Stimulated activated CD4-positive, alpha-beta T cell treated with anti-CD3 and anti-CD28 coated beads, Interleukin-2, amount 100 ng/mL, for 4 hours (primary cell): ENCODE measurements around the gene WNT3A.

Experiments
- DNase-seq: peaks from one replicate; pipeline ENCODE4 v3.0.0-alpha.2; 2020; ENCODE audit warnings: low read depth

The WNT3A gene

DNA sequence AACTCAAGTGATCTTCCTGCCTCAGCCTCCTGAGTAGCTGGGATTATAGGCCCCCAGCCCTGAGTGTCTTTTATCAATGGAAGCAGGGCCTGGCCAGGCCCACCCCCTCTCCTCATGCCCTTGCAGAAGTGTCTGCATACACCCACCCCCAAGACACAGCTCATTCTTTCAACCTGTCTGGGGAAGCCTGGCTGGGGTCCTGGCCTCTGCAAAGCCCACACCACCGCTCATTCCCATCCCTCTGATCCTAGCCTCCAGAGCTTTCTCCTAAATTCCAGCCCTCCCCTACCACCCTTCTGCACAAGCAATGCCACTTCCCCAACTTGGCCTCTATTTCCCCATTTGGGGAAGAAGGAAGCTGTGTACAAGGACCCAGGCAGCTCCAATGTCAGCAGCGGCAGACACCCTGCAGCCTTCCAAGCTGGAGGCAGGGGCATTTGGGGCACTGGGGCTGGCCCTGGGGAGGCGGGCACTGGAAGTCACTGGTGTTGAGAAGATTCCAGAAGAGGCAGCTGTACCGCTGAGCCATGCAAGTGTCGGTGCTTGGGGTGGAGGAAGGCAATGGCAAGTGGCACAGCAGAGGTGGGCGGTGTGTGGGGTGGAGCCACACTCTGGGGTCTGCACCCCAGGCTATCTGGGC is 42.0 kb downstream of the WNT3A start:
- no peak for DNase-seq

DNA sequence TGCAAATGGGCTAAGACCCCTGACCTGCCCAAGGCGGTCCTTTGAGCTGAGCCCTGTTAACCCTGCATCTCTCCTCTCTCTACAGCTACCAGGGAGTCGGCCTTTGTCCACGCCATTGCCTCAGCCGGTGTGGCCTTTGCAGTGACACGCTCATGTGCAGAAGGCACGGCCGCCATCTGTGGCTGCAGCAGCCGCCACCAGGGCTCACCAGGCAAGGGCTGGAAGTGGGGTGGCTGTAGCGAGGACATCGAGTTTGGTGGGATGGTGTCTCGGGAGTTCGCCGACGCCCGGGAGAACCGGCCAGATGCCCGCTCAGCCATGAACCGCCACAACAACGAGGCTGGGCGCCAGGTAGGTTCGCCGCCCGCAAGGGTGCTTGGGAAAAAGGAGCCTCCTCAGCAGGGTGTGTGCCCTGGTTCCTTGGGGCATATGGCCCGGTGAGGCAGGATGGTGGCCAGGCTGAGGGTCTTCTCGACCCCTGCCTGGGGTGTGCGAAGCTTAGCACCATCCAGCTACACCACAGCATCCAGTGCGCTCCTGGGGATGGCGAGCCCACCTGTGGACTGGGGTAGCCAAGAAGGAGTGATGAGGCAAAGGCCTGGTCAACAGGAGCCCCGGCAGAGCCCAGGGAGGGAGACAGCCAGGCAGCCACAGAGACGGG is 43.9 kb downstream of the WNT3A start:
- no peak for DNase-seq

DNA sequence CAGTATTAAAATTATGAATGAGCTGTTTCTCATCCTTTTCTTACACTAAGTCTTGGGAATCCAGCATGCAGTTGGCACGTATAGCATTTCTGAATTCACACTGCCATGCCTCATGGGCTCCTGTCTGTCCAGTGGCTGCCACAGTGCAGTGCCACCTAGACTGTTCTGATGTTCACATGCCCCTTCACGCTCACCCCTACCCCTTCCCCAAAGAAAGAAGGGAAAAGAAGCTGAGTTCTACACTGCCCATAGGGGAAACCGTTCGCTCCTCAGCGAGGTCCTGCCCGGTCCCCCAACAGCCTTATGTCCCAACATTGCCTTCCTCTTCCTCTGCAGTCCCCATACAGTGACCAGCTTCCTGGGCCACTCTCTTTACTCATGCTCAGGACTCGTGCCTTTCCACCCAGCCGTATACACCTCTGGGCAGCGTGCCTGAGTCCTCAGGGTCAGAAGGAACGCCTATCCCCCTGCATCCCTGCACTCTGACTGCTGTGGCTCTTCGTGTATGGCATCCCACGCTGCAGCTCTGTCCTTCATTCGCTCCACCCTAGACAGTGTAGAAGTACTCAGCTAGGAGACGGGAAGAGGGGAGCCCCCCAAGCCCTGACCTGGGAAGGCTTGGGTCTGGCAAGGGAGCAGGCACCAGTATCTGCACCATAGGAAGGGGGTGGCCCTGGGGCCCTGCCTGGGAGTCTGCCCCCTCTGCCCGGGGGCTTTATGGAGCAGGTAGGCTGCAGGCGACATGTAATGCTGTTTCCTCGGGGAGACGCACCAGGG is 51.6 kb downstream of the WNT3A start:
- no peak for DNase-seq

DNA sequence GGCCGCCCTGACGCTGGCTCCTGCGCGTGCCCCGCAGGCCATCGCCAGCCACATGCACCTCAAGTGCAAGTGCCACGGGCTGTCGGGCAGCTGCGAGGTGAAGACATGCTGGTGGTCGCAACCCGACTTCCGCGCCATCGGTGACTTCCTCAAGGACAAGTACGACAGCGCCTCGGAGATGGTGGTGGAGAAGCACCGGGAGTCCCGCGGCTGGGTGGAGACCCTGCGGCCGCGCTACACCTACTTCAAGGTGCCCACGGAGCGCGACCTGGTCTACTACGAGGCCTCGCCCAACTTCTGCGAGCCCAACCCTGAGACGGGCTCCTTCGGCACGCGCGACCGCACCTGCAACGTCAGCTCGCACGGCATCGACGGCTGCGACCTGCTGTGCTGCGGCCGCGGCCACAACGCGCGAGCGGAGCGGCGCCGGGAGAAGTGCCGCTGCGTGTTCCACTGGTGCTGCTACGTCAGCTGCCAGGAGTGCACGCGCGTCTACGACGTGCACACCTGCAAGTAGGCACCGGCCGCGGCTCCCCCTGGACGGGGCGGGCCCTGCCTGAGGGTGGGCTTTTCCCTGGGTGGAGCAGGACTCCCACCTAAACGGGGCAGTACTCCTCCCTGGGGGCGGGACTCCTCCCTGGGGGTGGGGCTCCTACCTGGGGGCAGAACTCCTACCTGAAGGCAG is 52.3 kb downstream of the WNT3A start:
- DNase-seq = peak; percentile 19

DNA sequence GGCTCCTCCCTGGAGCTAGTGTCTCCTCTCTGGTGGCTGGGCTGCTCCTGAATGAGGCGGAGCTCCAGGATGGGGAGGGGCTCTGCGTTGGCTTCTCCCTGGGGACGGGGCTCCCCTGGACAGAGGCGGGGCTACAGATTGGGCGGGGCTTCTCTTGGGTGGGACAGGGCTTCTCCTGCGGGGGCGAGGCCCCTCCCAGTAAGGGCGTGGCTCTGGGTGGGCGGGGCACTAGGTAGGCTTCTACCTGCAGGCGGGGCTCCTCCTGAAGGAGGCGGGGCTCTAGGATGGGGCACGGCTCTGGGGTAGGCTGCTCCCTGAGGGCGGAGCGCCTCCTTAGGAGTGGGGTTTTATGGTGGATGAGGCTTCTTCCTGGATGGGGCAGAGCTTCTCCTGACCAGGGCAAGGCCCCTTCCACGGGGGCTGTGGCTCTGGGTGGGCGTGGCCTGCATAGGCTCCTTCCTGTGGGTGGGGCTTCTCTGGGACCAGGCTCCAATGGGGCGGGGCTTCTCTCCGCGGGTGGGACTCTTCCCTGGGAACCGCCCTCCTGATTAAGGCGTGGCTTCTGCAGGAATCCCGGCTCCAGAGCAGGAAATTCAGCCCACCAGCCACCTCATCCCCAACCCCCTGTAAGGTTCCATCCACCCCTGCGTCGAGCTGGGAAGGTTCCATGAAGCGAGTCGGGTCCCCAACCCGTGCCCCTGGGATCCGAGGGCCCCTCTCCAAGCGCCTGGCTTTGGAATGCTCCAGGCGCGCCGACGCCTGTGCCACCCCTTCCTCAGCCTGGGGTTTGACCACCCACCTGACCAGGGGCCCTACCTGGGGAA is 53.0 kb downstream of the WNT3A start:
- peak; percentile 56 for DNase-seq

DNA sequence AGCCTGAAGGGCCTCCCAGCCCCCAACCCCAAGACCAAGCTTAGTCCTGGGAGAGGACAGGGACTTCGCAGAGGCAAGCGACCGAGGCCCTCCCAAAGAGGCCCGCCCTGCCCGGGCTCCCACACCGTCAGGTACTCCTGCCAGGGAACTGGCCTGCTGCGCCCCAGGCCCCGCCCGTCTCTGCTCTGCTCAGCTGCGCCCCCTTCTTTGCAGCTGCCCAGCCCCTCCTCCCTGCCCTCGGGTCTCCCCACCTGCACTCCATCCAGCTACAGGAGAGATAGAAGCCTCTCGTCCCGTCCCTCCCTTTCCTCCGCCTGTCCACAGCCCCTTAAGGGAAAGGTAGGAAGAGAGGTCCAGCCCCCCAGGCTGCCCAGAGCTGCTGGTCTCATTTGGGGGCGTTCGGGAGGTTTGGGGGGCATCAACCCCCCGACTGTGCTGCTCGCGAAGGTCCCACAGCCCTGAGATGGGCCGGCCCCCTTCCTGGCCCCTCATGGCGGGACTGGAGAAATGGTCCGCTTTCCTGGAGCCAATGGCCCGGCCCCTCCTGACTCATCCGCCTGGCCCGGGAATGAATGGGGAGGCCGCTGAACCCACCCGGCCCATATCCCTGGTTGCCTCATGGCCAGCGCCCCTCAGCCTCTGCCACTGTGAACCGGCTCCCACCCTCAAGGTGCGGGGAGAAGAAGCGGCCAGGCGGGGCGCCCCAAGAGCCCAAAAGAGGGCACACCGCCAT is 53.8 kb downstream of the WNT3A start:
- DNase-seq = no peak

DNA sequence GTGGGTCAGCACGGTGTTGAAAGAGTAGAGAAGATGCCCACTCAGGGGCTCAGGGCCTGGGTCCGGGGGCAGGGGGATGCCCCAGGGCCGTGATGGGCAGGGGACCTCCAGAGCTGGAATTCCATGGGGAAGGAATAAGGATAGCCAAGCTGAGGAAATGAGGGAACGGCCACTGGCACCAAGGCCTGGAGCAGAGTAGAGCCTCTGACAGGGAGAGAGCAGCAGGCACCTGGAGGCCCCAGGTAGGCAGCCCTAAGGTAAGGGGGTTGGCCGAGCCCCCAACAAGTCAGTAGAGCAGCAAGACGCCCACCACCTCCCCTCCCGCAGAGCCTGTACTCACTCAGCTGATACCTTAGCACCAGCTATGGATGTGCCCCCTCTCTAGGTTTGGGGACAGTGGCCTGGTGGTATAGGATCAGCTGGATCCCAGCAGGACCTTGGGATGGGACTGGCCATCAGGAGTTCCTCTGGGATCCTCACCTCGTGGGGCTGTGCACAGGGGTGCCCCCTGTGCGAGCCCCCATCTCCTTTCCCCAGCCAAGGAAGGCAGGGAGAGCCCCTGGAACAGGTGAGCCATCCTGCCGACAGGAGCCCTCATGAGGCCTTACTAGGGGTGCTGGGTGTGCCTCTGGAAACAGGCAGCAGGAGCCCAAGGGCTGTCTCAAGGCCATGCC is 54.8 kb downstream of the WNT3A start:
- DNase-seq = no peak

DNA sequence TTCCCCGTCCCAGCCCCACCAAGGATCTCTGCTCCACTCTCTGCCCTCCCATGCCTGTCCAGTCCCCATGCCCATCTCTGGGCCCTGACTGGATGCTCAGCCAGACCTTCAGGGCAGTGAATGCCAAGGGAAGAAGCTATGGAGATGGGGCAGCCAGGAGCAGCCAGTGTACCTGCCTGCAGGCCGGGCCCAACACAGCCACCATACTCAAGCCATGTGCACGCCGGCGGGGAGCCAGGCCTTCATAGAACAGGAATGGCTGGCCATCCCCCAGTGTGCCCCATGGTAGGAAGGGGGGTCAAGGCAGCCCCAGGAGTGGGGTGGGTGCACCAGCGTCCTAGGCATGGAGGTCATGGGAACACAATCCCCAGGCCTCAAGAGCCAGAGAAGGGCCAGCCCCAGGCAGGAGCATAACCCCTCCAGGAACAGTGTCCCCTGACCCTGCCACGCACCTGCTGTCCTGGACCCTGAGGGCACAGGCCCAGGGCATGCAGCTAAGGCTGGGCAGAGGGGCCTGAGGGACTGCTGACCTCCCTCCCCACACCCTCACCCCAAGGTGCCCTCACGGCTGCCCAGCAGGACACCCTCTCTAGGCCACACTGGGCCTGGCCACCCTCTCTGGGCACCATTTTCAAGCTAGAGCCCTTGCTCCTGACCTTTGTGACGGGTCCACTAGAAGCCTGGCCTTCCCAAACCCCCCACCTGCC is 55.4 kb downstream of the WNT3A start:
- no peak for DNase-seq

DNA sequence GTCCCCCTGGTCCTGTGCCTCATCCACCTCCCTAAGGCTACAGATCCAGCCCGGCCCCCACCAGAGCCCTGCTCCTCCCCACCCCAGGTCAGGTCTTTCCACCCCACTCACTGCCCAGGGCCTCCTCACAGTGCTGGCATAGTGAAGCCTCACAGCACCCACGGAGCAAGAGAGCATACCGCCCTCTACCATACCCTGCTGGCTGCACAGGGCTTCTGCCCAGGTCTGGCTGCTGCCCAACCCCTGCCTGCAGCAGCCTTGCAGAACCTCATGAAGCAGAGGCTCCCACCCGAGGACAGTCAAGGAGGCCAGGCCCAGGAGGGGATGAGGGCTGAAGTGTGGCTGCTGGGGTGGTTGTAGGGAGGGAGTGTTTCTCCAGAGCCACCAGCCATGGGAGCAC is 56.0 kb downstream of the WNT3A start:
- DNase-seq = no peak

DNA sequence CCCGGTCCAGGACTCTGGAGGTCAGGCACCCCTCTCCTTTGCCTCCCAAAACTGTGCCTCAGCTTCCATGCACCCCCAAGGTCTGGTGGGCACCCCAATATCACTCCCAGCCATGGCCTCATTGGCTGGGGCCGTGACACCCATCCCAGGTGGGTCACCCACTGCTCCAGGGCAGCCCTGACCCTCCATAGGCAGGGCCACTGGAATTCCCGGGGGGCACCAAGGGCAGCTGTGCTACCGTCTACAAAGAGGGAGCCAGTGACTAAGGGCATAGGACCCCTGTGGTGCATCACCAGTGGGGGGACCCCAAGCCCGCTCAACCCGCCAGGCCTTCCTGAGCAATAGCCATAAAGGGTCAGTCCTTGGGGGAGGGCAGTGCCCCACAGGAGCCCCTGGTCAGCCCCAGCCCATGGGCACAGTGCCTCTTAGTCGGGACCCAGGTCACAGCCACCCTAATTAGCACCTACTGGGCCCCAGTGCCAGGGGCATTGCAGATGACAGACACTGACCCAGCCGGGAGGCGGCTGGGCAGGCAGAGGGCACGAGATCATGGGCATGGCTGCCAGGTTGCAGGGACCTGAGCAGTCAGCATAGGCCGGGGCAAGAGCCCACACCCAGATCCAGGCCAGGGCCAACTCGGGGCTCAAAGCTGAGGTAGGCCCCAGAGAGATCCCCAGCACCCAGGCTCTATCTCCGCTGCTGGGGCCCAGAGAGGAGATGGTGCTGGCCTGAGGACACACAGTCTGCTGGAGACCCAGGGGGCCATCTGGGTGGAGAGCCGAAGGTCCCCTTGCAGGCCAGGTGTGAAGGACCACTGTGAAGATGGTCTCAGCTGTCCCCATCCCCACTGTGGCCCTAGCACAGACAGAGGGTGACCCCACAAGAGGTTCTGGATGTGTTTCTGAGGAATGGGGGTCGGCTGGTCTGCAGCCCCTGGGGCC is 56.7 kb downstream of the WNT3A start:
- DNase-seq = no peak

DNA sequence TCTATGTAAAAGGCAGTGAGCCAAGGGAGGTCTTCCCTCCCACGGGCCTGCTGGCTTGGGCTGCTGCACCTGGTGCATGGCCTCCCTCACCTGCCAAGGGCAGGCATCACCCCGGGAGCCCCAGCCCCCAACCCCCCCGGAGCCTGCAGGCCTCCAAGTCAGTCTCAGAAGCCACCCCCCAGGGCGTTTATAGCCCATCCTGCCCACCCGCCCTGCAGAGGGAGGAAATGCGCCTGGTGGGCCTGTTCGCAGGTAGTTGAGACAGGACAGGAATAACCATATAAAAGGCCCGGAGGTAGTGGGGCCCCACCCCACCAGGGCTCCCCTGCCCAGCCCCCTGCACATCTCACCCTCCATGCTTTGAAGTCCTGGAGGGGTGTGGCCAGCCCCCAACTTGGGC is 57.5 kb downstream of the WNT3A start:
- no peak for DNase-seq

DNA sequence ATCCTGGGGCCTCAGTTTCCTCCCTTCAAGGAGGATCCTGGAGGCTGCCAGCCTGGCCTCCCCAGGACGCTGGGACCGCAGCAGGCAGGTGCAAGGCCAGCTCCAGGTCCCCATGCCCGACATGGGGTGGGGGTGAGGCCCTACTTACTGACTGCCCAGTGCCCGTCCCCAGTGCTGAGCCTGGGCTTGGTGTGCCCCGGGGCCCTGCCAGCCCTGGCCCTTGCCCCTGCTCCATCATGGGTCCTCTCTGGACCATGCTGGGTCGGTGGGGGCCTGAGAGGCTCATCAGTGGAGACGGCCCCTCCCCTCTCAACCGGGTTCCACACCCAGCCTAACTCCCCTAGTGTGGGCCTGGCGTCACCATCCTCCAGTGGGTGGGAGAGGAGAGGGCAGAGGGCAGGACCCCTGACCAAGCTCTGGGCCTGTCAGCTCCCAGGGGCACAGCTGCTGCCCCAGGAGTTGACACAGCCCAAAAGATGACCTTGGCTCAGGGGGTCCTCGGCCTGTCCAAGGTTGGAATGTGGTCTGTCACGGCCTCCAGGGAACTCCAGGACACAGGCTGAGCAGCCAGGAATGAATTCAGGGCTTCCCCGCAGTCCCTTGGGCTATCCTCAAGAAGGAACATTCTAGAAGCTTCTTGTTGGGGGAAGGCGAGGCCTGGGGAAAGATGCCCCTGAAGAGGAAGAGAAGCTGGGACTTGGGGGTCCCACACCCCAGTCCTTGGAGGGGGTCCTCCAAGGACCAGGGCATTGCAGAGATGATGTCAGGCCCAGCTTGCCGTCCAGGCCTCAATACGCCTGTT is 58.1 kb downstream of the WNT3A start:
- no peak for DNase-seq

DNA sequence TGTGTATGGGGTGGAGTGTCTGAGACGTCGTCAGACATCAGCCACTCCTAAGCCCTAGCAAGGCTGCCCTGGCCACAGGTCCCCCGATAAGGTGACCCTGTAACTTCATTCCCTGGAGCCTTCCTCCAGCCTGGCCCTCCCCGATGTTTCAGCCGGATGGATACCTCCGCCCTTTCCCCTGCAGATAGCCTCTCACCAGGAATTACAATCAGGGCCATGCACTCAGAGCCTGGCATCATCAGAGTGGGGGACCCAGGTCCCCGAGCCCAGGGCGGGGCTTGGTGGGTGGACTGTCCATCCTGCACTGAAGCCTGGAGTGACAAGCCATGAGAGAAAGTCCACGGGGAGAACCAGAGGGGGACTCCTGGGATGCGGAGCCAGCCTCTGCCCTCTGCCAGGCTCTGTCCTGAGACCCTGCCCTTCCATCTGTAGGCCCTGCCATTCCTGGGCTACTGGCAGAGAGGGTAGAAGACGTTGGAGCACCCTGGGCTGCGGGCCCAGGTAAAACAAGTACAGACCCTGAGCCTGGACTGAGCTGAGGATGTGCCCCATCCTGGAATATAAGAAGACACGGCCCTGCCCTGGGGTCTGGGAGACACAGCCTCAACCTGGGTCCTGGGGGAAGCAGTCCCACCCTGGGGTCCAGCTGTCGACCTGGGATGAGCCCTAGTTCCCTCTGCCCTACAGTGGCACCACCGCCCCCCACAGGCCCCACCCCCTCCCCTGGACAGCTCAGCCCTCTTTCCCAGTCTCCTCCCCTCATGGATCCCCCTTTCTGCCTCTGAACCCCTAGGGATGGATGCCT is 58.9 kb downstream of the WNT3A start:
- no peak for DNase-seq

DNA sequence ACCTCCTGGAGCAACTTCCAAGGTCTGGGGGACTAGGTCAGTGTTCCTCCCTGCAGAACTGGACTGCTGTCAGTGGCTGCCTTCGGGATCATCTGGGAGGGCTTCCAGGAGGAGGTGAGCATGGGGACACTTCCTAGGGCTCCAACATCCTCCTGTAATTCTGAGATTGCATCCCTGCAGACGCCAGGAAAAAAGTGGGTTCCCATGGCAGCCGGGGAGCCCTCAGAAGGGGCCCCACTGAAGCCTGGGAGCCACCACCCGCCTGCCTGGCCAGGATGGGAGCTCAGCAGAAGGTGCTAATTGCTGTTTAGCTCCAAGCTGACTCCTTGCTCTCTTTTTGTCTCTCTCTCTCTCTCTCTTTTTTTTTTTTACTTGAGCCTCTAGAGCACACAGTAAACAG is 59.6 kb downstream of the WNT3A start:
- DNase-seq = no peak

DNA sequence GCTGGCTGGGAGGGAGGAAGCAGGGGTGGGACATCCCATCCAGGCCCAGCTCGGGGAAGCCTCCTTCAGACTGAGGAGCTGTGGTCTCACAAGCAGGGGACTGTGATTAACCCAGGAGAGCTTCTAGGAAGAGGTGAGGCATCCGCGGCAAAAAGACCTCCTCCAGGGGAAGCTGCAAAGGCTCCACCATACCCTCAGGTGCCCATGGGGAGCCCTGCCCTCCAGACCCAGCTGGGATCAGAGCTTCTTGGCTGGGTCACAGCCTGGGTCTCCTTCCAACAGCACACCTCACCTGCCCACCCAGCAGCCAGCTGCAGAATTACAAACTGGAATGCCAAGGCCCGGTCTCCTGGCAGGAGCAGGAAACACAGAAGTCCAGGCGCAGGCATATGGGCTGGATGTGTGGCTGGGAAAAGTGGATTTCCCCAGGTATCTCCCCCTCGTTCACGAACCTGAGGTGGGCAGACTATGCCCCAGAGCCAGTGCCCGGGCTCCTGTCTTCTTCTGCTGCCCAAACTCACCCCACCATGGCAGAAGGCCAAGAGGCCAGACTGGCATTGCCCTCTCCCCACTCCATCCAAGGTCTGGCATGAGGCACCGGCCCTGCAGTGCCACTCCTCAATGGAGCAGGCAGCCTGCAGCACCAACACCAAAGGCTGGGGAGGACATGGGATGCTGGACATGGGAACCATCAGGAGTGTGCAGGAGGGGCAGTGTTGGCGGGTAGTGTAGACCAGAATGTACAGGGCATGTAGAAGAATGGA is 60.3 kb downstream of the WNT3A start:
- no peak for DNase-seq

DNA sequence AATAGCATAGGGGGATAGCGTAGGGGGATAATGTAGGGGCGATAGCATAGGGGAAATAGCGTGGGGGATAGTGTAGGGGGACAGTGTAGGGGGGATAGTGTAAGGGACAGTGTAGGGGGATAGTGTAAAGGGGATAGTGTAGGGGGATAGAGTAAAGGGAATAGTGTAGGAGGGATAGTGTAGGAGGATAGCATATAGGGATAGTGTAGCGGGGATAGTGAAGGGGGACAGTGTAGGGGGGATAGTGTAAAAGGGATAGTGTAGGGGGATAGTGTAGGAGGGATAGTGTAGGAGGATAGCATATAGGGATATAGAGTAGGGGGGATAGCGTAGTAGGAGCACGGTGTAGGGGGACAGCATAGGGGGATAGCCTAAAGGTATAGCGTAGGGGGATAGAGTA is 61.6 kb downstream of the WNT3A start:
- no peak for DNase-seq
